GM21723 (cell line): ENCODE data around the gene CCNI.
A peak's percentile ranks its signal among the peaks of the same experiment; 100 is the strongest.

Experiments
- ATAC-seq: cut with Tn5 transposase; IDR thresholded peaks from one replicate; pipeline ENCODE4 v1.9.1; 2021; ENCODE audit warnings: mild to moderate bottlenecking, moderate library complexity; ENCODE audit not compliant: unreplicated experiment

The CCNI gene

DNA sequence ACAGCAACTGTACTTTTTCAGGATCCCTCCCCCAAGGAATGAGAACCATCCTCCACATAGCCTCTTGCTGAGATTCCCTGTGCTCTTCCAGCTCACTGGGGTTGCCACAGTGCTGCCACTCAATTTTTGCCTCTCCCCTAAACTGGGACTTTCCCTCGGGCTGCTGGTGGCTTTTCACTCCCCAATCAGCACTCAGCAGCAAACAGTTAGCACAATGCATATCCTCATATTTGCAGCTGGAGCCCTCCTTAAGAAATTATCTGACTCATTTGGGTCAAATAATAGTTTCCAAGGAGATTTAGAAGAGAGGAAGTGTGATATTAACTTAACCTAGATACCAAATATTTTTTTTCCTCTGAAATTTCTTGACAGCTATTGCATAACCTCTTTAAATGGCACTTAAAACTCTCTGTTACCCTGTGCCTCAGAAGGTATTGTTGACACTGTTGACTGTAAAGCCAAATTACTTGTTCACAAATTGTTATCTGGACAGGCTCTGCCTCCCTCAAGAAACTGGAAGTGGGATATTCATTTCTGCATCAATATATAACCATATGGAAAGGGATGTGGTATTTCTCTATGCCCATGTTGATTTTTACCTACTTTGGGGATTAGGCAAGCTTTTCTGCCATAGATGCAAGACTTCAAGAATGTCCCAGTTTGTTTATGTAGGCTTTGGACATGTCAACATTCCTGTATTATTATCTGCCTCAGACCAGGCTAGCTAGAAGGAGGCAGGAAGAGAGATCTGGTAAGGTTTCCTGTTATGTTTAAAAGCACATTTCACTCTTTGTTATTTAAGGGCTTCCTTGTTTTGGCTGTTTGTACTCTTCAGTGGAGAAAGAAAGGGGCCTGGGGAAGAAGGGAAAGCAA, 68.2 kb downstream of the CCNI start:
- peak; percentile 84 for ATAC-seq

GRCh38 chr4:77006753-77007353, 68.9 kb downstream of the CCNI start:
- ATAC-seq = peak; percentile 8

GRCh38 chr4:77003400-77003799, 72.4 kb downstream of the CCNI start:
- no peak for ATAC-seq

DNA sequence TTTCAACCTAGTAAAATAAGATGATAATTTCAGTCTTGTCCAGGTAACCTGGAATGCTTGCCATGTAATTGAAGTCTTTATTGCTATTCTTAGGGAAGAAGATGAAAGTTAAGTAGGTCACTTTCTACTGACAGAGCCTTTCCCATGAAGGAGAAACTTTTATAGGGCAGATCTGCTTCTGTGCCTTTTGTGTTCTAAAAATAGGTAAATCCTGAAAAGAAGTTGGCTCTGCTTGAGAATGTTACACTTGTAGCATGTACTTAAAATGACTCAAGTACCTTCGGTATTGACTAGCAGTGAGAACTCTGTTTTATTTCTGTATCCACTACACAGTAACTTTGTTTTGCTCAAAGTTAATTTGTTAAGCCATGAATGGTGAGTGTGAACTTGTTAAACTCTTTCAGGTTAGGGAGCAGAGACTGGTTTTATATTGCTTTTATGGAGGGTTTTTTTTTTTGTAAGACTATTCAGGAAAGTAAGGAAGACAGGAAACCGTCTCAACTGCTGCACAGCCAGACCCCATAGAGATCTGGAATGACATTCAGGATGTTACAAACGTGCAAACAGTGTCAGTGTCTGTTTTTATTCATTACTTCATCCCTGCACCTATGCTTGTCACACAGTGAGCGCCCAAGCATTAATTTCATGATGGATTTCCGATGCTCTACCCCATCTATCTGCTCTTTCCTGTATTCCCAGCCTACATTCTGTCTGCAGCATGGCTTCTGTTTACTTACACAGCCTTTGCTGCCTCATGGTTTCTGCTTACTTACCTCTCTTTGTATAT, 73.3 kb downstream of the CCNI start:
- no peak for ATAC-seq

DNA sequence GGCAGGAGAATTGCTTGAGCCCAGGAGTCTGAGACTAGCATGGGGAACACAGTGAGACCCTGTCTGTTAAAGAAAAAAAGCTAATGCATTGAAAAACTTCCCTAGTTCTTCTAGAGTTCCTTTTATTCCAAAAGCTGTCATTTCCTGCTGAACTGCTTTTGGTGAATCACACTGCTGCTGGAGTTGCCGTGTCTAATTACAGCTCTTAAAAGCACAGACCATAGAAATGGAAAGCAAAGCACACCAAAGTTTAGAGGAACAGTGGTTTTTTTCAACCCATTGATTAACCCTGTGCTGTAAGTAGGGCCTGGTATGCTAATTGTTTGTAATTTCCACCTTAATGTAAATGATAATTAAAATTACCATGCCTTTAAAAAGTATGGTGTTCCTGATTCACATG, 73.9 kb downstream of the CCNI start:
- no peak for ATAC-seq

DNA sequence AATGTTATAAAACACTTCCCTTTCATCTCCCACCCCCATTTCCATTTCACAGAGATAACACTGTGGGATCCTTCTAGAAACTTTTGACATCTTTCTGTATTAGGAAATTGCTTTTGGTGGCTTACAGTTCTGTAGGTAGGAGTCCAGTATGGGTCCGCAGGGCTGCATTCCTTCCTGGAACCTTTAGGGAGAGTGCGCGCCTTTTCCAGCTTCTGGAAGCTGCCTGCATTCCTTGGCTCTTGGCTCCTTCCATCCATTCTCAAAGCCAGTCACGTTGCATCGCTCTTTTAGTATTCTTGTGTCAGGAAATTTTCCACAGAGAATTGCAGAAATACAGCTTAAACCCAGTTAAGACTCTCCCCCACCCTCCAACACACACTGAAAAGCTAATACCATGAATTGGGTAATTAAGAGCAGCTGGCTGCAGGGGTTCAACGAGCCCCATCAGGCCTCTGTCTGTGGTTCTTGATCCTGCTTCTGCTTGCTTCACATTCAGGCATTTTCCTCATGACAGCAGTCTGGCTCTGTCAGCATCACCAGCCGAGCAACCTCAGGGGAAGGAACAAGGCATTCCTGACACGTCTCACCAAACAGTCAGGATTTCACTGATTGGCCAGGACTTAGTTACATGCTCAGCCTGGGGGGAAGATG, 77.4 kb downstream of the CCNI start:
- no peak for ATAC-seq

- no peak for ATAC-seq
Observed at GRCh38 chr4:76997532-76997931, 78.3 kb downstream of the CCNI start.
